DOHH2 (cell line): ENCODE results near the gene CCR8.

Experiments used
- CTCF ChIP-seq: fragments of 200-600 bp; sonication (generic); IDR thresholded peaks from one replicate; pipeline ENCODE4 v1.5.1; 2014; ENCODE audit warnings: antibody characterized with exemption, mild to moderate bottlenecking, low read depth, low read length; ENCODE audit not compliant: poor library complexity, severe bottlenecking
- EZH2phosphoT487 ChIP-seq: fragments of 200-600 bp; sonication (generic); IDR thresholded peaks from 2 replicates; pipeline ENCODE4 v1.6.1; 2017; ENCODE audit warnings: borderline replicate concordance, mild to moderate bottlenecking, antibody characterized with exemption, low read length, moderate library complexity, mixed read lengths

- TF ChIP-seq CTCF (no peak), EZH2phosphoT487 (no peak)
Observed at GRCh38 chr3:39292961-39293360, 36.5 kb upstream of the CCR8 start.
